H1 (cell line): ENCODE data around the gene LRIG2. TPM values are rescaled to one million over a fixed set of nuclear protein-coding genes. Genes with fewer than 3 reads are reported as not detected.

ENCODE experiments used
- CTCF ChIA-PET: fragments of 300-600 bp; sonication (Branson Sonifier 250); formaldehyde crosslinking; loops from one replicate; lab custom pipeline; 2021; ENCODE audit not compliant: partially characterized antibody; lab: Charles Lee
- POLR2A ChIA-PET: fragments of 300-600 bp; sonication (Branson Sonifier 250); formaldehyde crosslinking; loops from one replicate; lab custom pipeline; 2021; ENCODE audit warnings: inconsistent platforms; ENCODE audit not compliant: partially characterized antibody; lab: Charles Lee
- DNase-seq, 2 experiments: peaks; one replicate each; pipeline versions ENCODE4 v3.0.0 to v3.0.0-alpha.2; 2010 to 2022; ENCODE audit warnings: low spot score in 2 of 2, low read depth in 1 of 2, mixed read lengths in 1 of 2
- FAIRE-seq: peaks from 2 replicates; lab custom pipeline; 2011; peaks lifted over from hg19 to GRCh38; lab: Jason Lieb, UNC
- H2AFZ ChIP-seq: 2 replicates; pipeline ENCODE4 v1.8.1; 2012; ENCODE audit warnings: low read length, inconsistent platforms
- H2AK5ac ChIP-seq: 2 replicates; pipeline ENCODE4 v1.6.1; 2013; ENCODE audit warnings: low read depth, low read length
- H2BK120ac ChIP-seq: replicated peaks from 2 replicates; pipeline ENCODE3; 2013; ENCODE audit warnings: low read depth, low read length, inconsistent platforms
- H2BK12ac ChIP-seq: 2 replicates; pipeline ENCODE4 v1.6.1; 2013; ENCODE audit warnings: low read depth, low read length
- H2BK15ac ChIP-seq: 2 replicates; pipeline ENCODE4 v1.6.1; 2013; ENCODE audit warnings: low read length
- H2BK20ac ChIP-seq: 2 replicates; pipeline ENCODE4 v1.6.1; 2013; ENCODE audit warnings: low read length
- H2BK5ac ChIP-seq: 2 replicates; pipeline ENCODE4 v1.6.1; 2013; ENCODE audit warnings: low read depth, low read length
- H3K14ac ChIP-seq: 2 replicates; pipeline ENCODE4 v1.6.1; 2013; ENCODE audit warnings: inconsistent platforms; ENCODE audit not compliant: insufficient read length
- H3K18ac ChIP-seq: 2 replicates; pipeline ENCODE4 v1.6.1; 2013; ENCODE audit warnings: low read length; ENCODE audit errors: extremely low read depth
- H3K23ac ChIP-seq: 2 replicates; pipeline ENCODE4 v1.6.1; 2013; ENCODE audit warnings: inconsistent platforms; ENCODE audit not compliant: insufficient read length
- H3K23me2 ChIP-seq: 2 replicates; pipeline ENCODE4 v1.6.1; 2013; ENCODE audit warnings: low read depth, low read length
- H3K27ac ChIP-seq: 2 replicates; pipeline ENCODE4 v1.6.1; 2011; ENCODE audit warnings: low read depth, low read length, inconsistent platforms
- H3K27me3 ChIP-seq, 4 experiments: replicated peaks in 1 of 4; 1 replicate in 1 of 4; 2 replicates in 3 of 4; pipeline versions ENCODE4 v1.6.1 to v1.8.1; 2011 to 2013; ENCODE audit warnings: low read length in 3 of 4, mild to moderate bottlenecking in 3 of 4, inconsistent platforms in 2 of 4, mixed read lengths in 2 of 4, moderate library complexity in 1 of 4; ENCODE audit not compliant: control insufficient read depth in 3 of 4, insufficient read depth in 3 of 4; ENCODE audit errors: extremely low read depth in 1 of 4
- H3K36me3 ChIP-seq, 4 experiments: 2 replicates each; pipeline versions ENCODE4 v1.6.1 to v1.8.1; 2011 to 2013; ENCODE audit warnings: mild to moderate bottlenecking in 4 of 4, low read length in 3 of 4, moderate library complexity in 2 of 4, control low read depth in 1 of 4, inconsistent platforms in 1 of 4; ENCODE audit not compliant: insufficient read depth in 4 of 4, control insufficient read depth in 2 of 4
- H3K4ac ChIP-seq: replicated peaks from 2 replicates; pipeline ENCODE3; 2013; ENCODE audit warnings: low read length, low read depth, mixed read lengths, inconsistent platforms; ENCODE audit not compliant: insufficient read length
- H3K4me1 ChIP-seq, 4 experiments: replicated peaks in 1 of 4; 1 replicate in 1 of 4; 2 replicates in 3 of 4; pipeline versions ENCODE4 v1.6.1 to v1.8.1; 2011 to 2013; ENCODE audit warnings: low read length in 3 of 4, inconsistent platforms in 2 of 4, mixed read lengths in 1 of 4; ENCODE audit not compliant: insufficient read depth in 4 of 4, control insufficient read depth in 3 of 4
- H3K4me2 ChIP-seq, 2 experiments: 2 replicates each; pipeline versions ENCODE4 v1.6.1 to v1.8.1; 2011 to 2013; ENCODE audit warnings: low read depth in 2 of 2, low read length in 2 of 2, control low read depth in 1 of 2, inconsistent platforms in 1 of 2, mild to moderate bottlenecking in 1 of 2; ENCODE audit not compliant: insufficient read depth in 1 of 2
- H3K4me3 ChIP-seq, 4 experiments: fragments of 200-600, 300-600 bp in 1 of 4; sonication (generic), shearing (Covaris generic), sonication (Bioruptor Twin) in 1 of 4; 2 replicates each; pipeline versions ENCODE4 v1.5.1 to v1.8.1; 2011 to 2016; ENCODE audit warnings: low read length in 4 of 4, low read depth in 3 of 4, control low read depth in 2 of 4, inconsistent platforms in 2 of 4, mild to moderate bottlenecking in 2 of 4, mixed read lengths in 1 of 4, moderate library complexity in 1 of 4; ENCODE audit not compliant: insufficient read depth in 2 of 4; ENCODE audit errors: extremely low read depth in 1 of 4
- H3K56ac ChIP-seq: replicated peaks from 2 replicates; pipeline ENCODE3; 2013; ENCODE audit warnings: low read depth, mild to moderate bottlenecking, mixed read lengths, low read length, inconsistent platforms; ENCODE audit not compliant: insufficient read length
- H3K79me1 ChIP-seq: 2 replicates; pipeline ENCODE4 v1.6.1; 2013; ENCODE audit warnings: low read depth, low read length, control low read depth
- H3K79me2 ChIP-seq, 2 experiments: 2 replicates each; pipeline versions ENCODE4 v1.6.1 to v1.8.1; 2012 to 2013; ENCODE audit warnings: low read length in 2 of 2, mild to moderate bottlenecking in 2 of 2, inconsistent platforms in 1 of 2; ENCODE audit not compliant: insufficient read depth in 2 of 2, control insufficient read depth in 1 of 2
- H3K9ac ChIP-seq, 4 experiments: replicated peaks in 1 of 4; 1 replicate in 1 of 4; 2 replicates in 3 of 4; pipeline versions ENCODE4 v1.6.1 to v1.8.1; 2011 to 2013; ENCODE audit warnings: low read depth in 3 of 4, low read length in 3 of 4, control low read depth in 2 of 4, mild to moderate bottlenecking in 2 of 4, moderate library complexity in 2 of 4, inconsistent platforms in 1 of 4; ENCODE audit errors: extremely low read depth in 1 of 4
- H3K9me3 ChIP-seq, 2 experiments: 2 replicates each; pipeline versions ENCODE4 v1.6.1 to v1.8.1; 2012 to 2013; ENCODE audit warnings: mild to moderate bottlenecking in 2 of 2, moderate library complexity in 2 of 2, control low read depth in 1 of 2, inconsistent platforms in 1 of 2, low read depth in 1 of 2, low read length in 1 of 2, mixed read lengths in 1 of 2; ENCODE audit not compliant: insufficient read depth in 2 of 2
- H4K20me1 ChIP-seq, 2 experiments: replicated peaks in 1 of 2; 2 replicates each; pipeline versions ENCODE3 to v1.8.1; 2011 to 2013; ENCODE audit warnings: inconsistent platforms in 2 of 2, low read length in 2 of 2, mild to moderate bottlenecking in 1 of 2; ENCODE audit not compliant: insufficient read depth in 2 of 2, control insufficient read depth in 1 of 2
- H4K5ac ChIP-seq: 2 replicates; pipeline ENCODE4 v1.6.1; 2013; ENCODE audit warnings: low read length, low read depth, mixed read lengths, inconsistent platforms; ENCODE audit not compliant: insufficient read length
- H4K8ac ChIP-seq: 2 replicates; pipeline ENCODE4 v1.8.0; 2013; ENCODE audit warnings: mild to moderate bottlenecking, moderate library complexity, low read length, inconsistent platforms; ENCODE audit not compliant: insufficient read depth; ENCODE audit errors: extremely low read depth
- H4K91ac ChIP-seq: replicated peaks from 2 replicates; pipeline ENCODE3; 2013; ENCODE audit warnings: low read length, mixed read lengths, inconsistent platforms; ENCODE audit not compliant: insufficient read length
- HDAC2 ChIP-seq, 2 experiments: fragments of 300-600 bp in 1 of 2; sonication (generic) in 1 of 2; IDR thresholded peaks; 2 replicates each; pipeline ENCODE4 v1.6.1; 2011 to 2012; ENCODE audit warnings: low read depth in 2 of 2, low read length in 2 of 2, mild to moderate bottlenecking in 2 of 2, moderate library complexity in 2 of 2, borderline replicate concordance in 1 of 2, inconsistent platforms in 1 of 2
- NRF1 ChIP-seq: IDR thresholded peaks from 2 replicates; pipeline ENCODE4 v1.6.1; 2011; ENCODE audit warnings: mild to moderate bottlenecking, low read depth, low read length, improper control_type of control experiment
- POU5F1 ChIP-seq: IDR thresholded peaks from 2 replicates; pipeline ENCODE4 v1.6.1; 2011; ENCODE audit warnings: low read depth, mild to moderate bottlenecking, low read length, moderate library complexity
- RFX5 ChIP-seq: IDR thresholded peaks from 2 replicates; pipeline ENCODE4 v1.6.1; 2011; ENCODE audit warnings: low read depth, low read length, improper control_type of control experiment, borderline replicate concordance
- SIRT6 ChIP-seq: IDR thresholded peaks from one replicate; pipeline ENCODE4 v1.7.1; 2012; ENCODE audit warnings: low read length, inconsistent platforms
- SRF ChIP-seq: IDR thresholded peaks from 2 replicates; pipeline ENCODE4 v1.6.1; 2011; ENCODE audit warnings: mild to moderate bottlenecking, low read depth, low read length, moderate library complexity
- USF2 ChIP-seq: IDR thresholded peaks from 2 replicates; pipeline ENCODE4 v1.6.1; 2011; ENCODE audit warnings: low read length, improper control_type of control experiment
- ZNF274 ChIP-seq: IDR thresholded peaks from 2 replicates; pipeline ENCODE4 v1.7.0; 2012; ENCODE audit warnings: low read length, borderline replicate concordance; ENCODE audit errors: extremely low read depth
- WGBS, 2 experiments: shearing (Covaris generic) in 1 of 2; methylation state at CpG; one replicate each; pipeline versions ENCODE4 v1.1.6 to v1.1.7; 2013 to 2015; ENCODE audit warnings: low lambda C conversion rate in 2 of 2, mixed read lengths in 2 of 2, inconsistent platforms in 1 of 2, low coverage in 1 of 2, missing lambda C conversion rate in 1 of 2; ENCODE audit not compliant: insufficient replicate concordance in 2 of 2, insufficient coverage in 1 of 2, insufficient read length in 1 of 2; ENCODE audit errors: extremely low coverage in 1 of 2, missing lambda C conversion rate in 1 of 2; 5-methylcytosine and 5-hydroxymethylcytosine counted together
- polyA plus RNA-seq, 7 experiments: library from polyadenylated mRNA; depleted of rRNA in 3 of 7; stranded (reverse) in 5 of 7; unstranded in 2 of 7; fragments of >200 nt in 5 of 7; fragments of 200-250 nt in 2 of 7; gene quantifications; 1 replicate in 5 of 7; 2 replicates in 1 of 7; 4 replicates in 1 of 7; pipeline versions ENCODE4 v1.2.1 to v1.2.3, GENCODE V29; 2011 to 2013; ENCODE audit warnings: missing spikeins in 2 of 7, mixed read lengths in 2 of 7
- total RNA-seq: library from RNA; stranded (reverse); fragmentation: NEBNext Ultra II Directional; extraction: Animal tissue kit (Norgen Biotek cat#: 25700); gene quantifications from 2 replicates; pipeline ENCODE4 v1.2.1, GENCODE V29; 2021

Gene LRIG2
- total and polyA plus RNA-seq, 2 of the 8 experiments (the other 6 are each of a cell fraction or from before 2014, with no cell fraction given) = 16.2 to 20.9 TPM

DNA sequence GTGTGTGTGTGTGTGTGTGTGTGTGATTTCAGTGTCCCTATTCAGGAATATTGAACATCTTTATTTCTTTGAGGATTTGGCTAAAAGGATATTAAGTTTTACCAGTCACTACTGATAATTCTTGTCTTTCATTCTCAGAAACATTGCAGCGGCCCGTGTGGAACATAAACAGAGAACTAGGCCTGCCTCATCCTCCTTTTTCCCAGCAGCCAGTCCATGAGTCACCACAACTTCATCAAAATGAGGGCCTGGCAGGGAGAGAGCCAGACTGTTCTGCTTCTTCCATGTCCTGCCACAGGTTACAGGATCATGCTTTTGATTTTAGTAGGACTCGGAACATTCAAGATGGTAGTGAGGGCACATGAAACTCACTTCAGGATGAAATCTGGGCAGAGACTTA lies 50.7 kb downstream of the LRIG2 start:
- H3K23me2 ChIP-seq = no peaks in the 10 kb centered on the region
- no peak overlapping the region for H3K9ac ChIP-seq
- no peak overlapping the region for H3K4me3 ChIP-seq
- no peaks in the 10 kb centered on the region for H3K79me2 ChIP-seq
- peaks cover 18 to 82% (median 56%) of the 10 kb centered on the region in 4 experiments for H3K36me3 ChIP-seq
- H3K18ac ChIP-seq = no peak overlapping the region
- DNase-seq (no peak), FAIRE-seq (no peak)
- H2BK12ac ChIP-seq = no peak overlapping the region
- H2BK20ac ChIP-seq = no peak overlapping the region
- no peak overlapping the region for H4K5ac ChIP-seq
- no peaks in the 10 kb centered on the region for H3K79me1 ChIP-seq
- no peak overlapping the region for H2BK5ac ChIP-seq
- no peak overlapping the region for H3K23ac ChIP-seq
- no peak overlapping the region for H2AK5ac ChIP-seq
- H3K9me3 ChIP-seq = no peaks in the 10 kb centered on the region
- no peak overlapping the region for H4K91ac ChIP-seq
- CTCF ChIA-PET = interaction anchor here (1.2 kb wide), 1 partner anchor 50 kb away, joined by 3 read pairs; no protein-coding TSS in a partner anchor
- H3K4ac ChIP-seq = no peak overlapping the region
- H3K4me2 ChIP-seq = no peak overlapping the region
- H4K20me1 ChIP-seq = no peaks in the 10 kb centered on the region
- POLR2A ChIA-PET = interaction anchor here (0.5 kb wide), 1 partner anchor 878 kb away, joined by 3 read pairs; no protein-coding TSS in a partner anchor
- 96% methylated on average over 3 of the region's 3 CpGs; no CpG with 5 or more reads in 1 of the 2 experiments for WGBS, 2 experiments
- no peaks in the 10 kb centered on the region for H3K4me1 ChIP-seq
- H4K8ac ChIP-seq = no peak overlapping the region
- no peak overlapping the region for H3K14ac ChIP-seq
- no peak overlapping the region for H2BK15ac ChIP-seq
- H2BK120ac ChIP-seq = no peak overlapping the region
- H3K56ac ChIP-seq = no peak overlapping the region
- no peak overlapping the region for H2AFZ ChIP-seq
- no peaks in the 10 kb centered on the region for H3K27me3 ChIP-seq
- no peak overlapping the region for H3K27ac ChIP-seq
- TF ChIP-seq HDAC2 (IDR thresholded peaks at IDR 0.05; ENCODE audit: borderline replicate concordance in 1 of 2, low read depth in 2 of 2, low read length in 2 of 2) (no peak), USF2 (no peak), RFX5 (no peak), SRF (no peak), ZNF274 (no peak), SIRT6 (no peak), NRF1 (no peak), POU5F1 (no peak)
